DND-41 (cell line): ENCODE measurements around the gene ADAMTS16.

Experiments
- CTCF ChIP-seq: IDR thresholded peaks from 2 replicates; pipeline ENCODE4 v1.5.1; 2012; ENCODE audit warnings: borderline replicate concordance, low read length, moderate library complexity, mild to moderate bottlenecking; ENCODE audit not compliant: poor library complexity, severe bottlenecking; ENCODE audit errors: extremely low read depth
- EZH2 ChIP-seq: IDR thresholded peaks from 3 replicates; pipeline ENCODE4 v1.6.1; 2012; ENCODE audit warnings: borderline replicate concordance, low read depth, mild to moderate bottlenecking, moderate library complexity, low read length, inconsistent platforms; ENCODE audit not compliant: severe bottlenecking

- TF ChIP-seq CTCF (no peak), EZH2 (no peak)
Measured at GRCh38 chr5:5165541-5166002, 25.4 kb downstream of the ADAMTS16 start.
